GM12878 (cell line): ENCODE measurements around the gene MCM9. TPM values are rescaled to one million over a fixed set of nuclear protein-coding genes. Genes with fewer than 3 reads are reported as not detected.

ENCODE experiments used
- ATAC-seq: fragments of 200-7000 bp; cut with Tn5 transposase; 3 replicates; pipeline ENCODE4 v1.9.1; 2020; ENCODE audit warnings: mild to moderate bottlenecking, moderate library complexity
- BruUV-seq: library from RNA; stranded (reverse); fragments of 400-500 nt; replicated peaks from 2 replicates; lab custom pipeline; 2021; lab: Mats Ljungman, UMichigan
- CTCF ChIA-PET: fragments of 300-600 bp; sonication (Branson Sonifier 250); formaldehyde crosslinking; extraction: SDS; loops from one replicate; lab custom pipeline; 2021; ENCODE audit warnings: inconsistent platforms; lab: Yijun Ruan, JAX
- POLR2A ChIA-PET: fragments of 350-600 bp; formaldehyde crosslinking; extraction: SDS; loops from one replicate; lab custom pipeline; 2021; ENCODE audit warnings: inconsistent platforms; lab: Charles Lee
- RAD21 ChIA-PET: fragments of 300-600 bp; sonication (Branson Sonifier 250); formaldehyde crosslinking; loops from one replicate; lab custom pipeline; 2023; ENCODE audit warnings: antibody characterized with exemption; ENCODE audit not compliant: unreplicated experiment; lab: Charles Lee
- SMC1A ChIA-PET: fragments of 300-600 bp; sonication (Branson Sonifier 250); formaldehyde crosslinking; loops from one replicate; lab custom pipeline; 2023; ENCODE audit not compliant: unreplicated experiment, uncharacterized antibody; lab: Charles Lee
- DNase-seq: peaks from one replicate; pipeline ENCODE4 v3.0.0-alpha.2; 2011; ENCODE audit warnings: low read depth, low spot score
- FAIRE-seq: peaks from 3 replicates; lab custom pipeline; 2011; peaks lifted over from hg19 to GRCh38; lab: Jason Lieb, UNC
- H2AFZ ChIP-seq: 2 replicates; pipeline ENCODE4 v1.6.0; 2011; ENCODE audit warnings: low read depth, low read length, control low read depth; ENCODE audit not compliant: control insufficient read depth
- H3K27ac ChIP-seq: 2 replicates; pipeline ENCODE4 v1.5.1; 2011; ENCODE audit warnings: control low read depth; ENCODE audit not compliant: control insufficient read depth, insufficient read depth
- H3K27me3 ChIP-seq, 2 experiments: replicated peaks in 1 of 2; 2 replicates each; pipeline versions ENCODE4 v1.6.0 to v1.6.1; 2011; ENCODE audit warnings: low read length in 1 of 2; ENCODE audit not compliant: control insufficient read depth in 2 of 2, insufficient read depth in 2 of 2
- H3K36me3 ChIP-seq, 2 experiments: 2 replicates each; pipeline ENCODE4 v1.5.1; 2011; ENCODE audit warnings: low read length in 1 of 2; ENCODE audit not compliant: control insufficient read depth in 2 of 2, insufficient read depth in 2 of 2
- H3K4me1 ChIP-seq: 2 replicates; pipeline ENCODE4 v1.6.1; 2011; ENCODE audit warnings: mild to moderate bottlenecking, low read length, moderate library complexity, mixed read lengths; ENCODE audit not compliant: control insufficient read depth, insufficient read depth
- H3K4me2 ChIP-seq: 2 replicates; pipeline ENCODE4 v1.6.0; 2011; ENCODE audit warnings: control low read depth; ENCODE audit not compliant: control insufficient read depth, insufficient read depth
- H3K4me3 ChIP-seq: fragments of 200-600 bp; sonication (generic); 2 replicates; pipeline ENCODE4 v1.5.1; 2016
- H3K79me2 ChIP-seq: 2 replicates; pipeline ENCODE4 v1.6.0; 2011; ENCODE audit warnings: low read length; ENCODE audit not compliant: control insufficient read depth, insufficient read depth
- H3K9ac ChIP-seq: 2 replicates; pipeline ENCODE4 v1.8.0; 2011; ENCODE audit warnings: low read length, control low read depth, mixed read lengths; ENCODE audit not compliant: control insufficient read depth, insufficient read depth
- H3K9me3 ChIP-seq: replicated peaks from 3 replicates; pipeline ENCODE4 v1.5.1; 2011; ENCODE audit warnings: mild to moderate bottlenecking, low read length; ENCODE audit not compliant: control insufficient read depth, insufficient read depth
- H4K20me1 ChIP-seq: 2 replicates; pipeline ENCODE4 v1.6.0; 2011; ENCODE audit not compliant: control insufficient read depth, insufficient read depth
- IRF4 ChIP-seq: IDR thresholded peaks from 2 replicates; pipeline ENCODE4 v1.6.1; 2011; ENCODE audit warnings: low read depth, low read length
- WGBS: methylation state at CpG from one replicate; pipeline ENCODE4 v1.1.6; 2016; ENCODE audit warnings: low lambda C conversion rate; ENCODE audit not compliant: insufficient replicate concordance, insufficient coverage; ENCODE audit errors: missing lambda C conversion rate; 5-methylcytosine and 5-hydroxymethylcytosine counted together
- in situ Hi-C: fragments of 300-500 bp; cut with MboI; formaldehyde crosslinking; loops from 9 replicates; pipeline ENCODE4 v1.14.3; 2018; ENCODE audit warnings: mixed read lengths
- intact Hi-C: fragments of 100-400 bp; cut with micrococcal nuclease; formaldehyde crosslinking; loops from one replicate; pipeline ENCODE4 v1.14.2; 2022; ENCODE audit not compliant: unreplicated experiment
- polyA plus RNA-seq, 11 experiments: library from polyadenylated mRNA; depleted of rRNA in 4 of 11; unstranded in 6 of 11; stranded (reverse) in 5 of 11; fragments of >200 nt; fragmentation: Nextera tagmentation in 4 of 11; fragmentation: Illumina TruSeq in 1 of 11; extraction: Ambion mirVana in 4 of 11; extraction: Trizol in 1 of 11; gene quantifications; 1 replicate in 1 of 11; 2 replicates in 10 of 11; pipeline versions ENCODE4 v1.2.1 to v1.2.3, GENCODE V29; 2011 to 2016; ENCODE audit warnings: inconsistent platforms in 2 of 11, missing spikeins in 2 of 11, low read depth in 1 of 11
- total RNA-seq, 4 experiments: library from RNA; depleted of rRNA in 3 of 4; stranded (reverse); fragments of >200 nt in 3 of 4; fragmentation: Illumina TruSeq in 1 of 4; extraction: Trizol in 1 of 4; gene quantifications; 2 replicates each; pipeline versions ENCODE4 v1.2.1 to v1.2.3, GENCODE V29; 2013 to 2021
- TF ChIP-seq, protein P1 (sequence below): IDR thresholded peaks from 2 replicates; pipeline ENCODE4 v1.6.1; 2011; ENCODE audit warnings: mild to moderate bottlenecking, low read depth, low read length, moderate library complexity; ENCODE audit not compliant: insufficient replicate concordance

Gene MCM9
- total and polyA plus RNA-seq, 10 of the 15 experiments (the other 5 are each of a cell fraction or from before 2014, with no cell fraction given), result 3.4 to 18.5 (median 9.7) TPM

DNA sequence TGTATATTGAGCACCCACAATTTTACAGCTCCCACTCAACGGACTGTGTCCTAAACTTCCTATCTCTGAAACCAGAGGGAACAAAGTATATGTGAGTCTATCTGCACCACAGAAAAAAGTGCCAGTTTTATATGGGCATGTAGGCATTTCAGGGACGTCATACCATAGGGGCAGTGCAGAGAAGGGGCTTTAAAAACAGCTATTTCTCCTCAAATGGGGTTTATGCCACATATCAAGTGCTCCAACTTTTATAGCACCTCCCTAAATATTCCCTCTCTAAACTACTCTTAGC lies 69.9 kb downstream of the MCM9 start:
- in situ Hi-C loops (no loop called here), intact Hi-C loops (no loop called here)
- H2AFZ ChIP-seq, result peak overlapping the region; percentile 16
- H3K9ac ChIP-seq, result no peak overlapping the region
- ChIA-PET CTCF (interaction anchor here (1.0 to 1.7 kb wide), 4 partner anchors 9 to 31 kb away, joined by 3 to 7 read pairs (median 6); no protein-coding TSS in a partner anchor), SMC1A (interaction anchor here (0.7 to 2.2 kb wide), 8 partner anchors 9 to 1277 kb away, joined by 3 to 12 read pairs (median 3); no protein-coding TSS in a partner anchor), POLR2A (interaction anchor here (1.2 kb wide), 1 partner anchor 26 kb away, joined by 3 read pairs; no protein-coding TSS in a partner anchor), RAD21 (interaction anchor here (0.9 to 1.1 kb wide), 2 partner anchors 26 to 32 kb away, joined by 3 to 4 read pairs; no protein-coding TSS in a partner anchor)
- no peak overlapping the region for H3K27ac ChIP-seq
- no peak; the same call in 2 of the 3 replicates for ATAC-seq
- FAIRE-seq, result no peak
- TF ChIP-seq, protein P1, sequence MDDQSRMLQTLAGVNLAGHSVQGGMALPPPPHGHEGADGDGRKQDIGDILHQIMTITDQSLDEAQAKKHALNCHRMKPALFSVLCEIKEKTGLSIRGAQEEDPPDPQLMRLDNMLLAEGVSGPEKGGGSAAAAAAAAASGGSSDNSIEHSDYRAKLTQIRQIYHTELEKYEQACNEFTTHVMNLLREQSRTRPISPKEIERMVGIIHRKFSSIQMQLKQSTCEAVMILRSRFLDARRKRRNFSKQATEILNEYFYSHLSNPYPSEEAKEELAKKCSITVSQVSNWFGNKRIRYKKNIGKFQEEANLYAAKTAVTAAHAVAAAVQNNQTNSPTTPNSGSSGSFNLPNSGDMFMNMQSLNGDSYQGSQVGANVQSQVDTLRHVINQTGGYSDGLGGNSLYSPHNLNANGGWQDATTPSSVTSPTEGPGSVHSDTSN, result no peak
- no peak for TF ChIP-seq IRF4
- H3K79me2 ChIP-seq, result no peaks in the 10 kb centered on the region
- peak overlapping the region; percentile 36; the same call in 1 of the 2 replicates for H3K4me3 ChIP-seq
- H3K27me3 ChIP-seq, result no peaks in the 10 kb centered on the region
- peaks cover 5% of the 10 kb centered on the region; the same call in 2 of the 3 replicates for H3K9me3 ChIP-seq
- H4K20me1 ChIP-seq, result no peaks in the 10 kb centered on the region
- BruUV-seq, result no TSS peak
- no peak overlapping the region for H3K4me2 ChIP-seq
- 70% methylated on average over 2 of the region's 2 CpGs for WGBS
- no peak for DNase-seq
- 0 out of 4 replicates have a peak, but pooled peaks cover 2% of the 10 kb centered on the region in 2 experiments for H3K36me3 ChIP-seq
- no peaks in the 10 kb centered on the region for H3K4me1 ChIP-seq
